ENCODE measurements around the gene CCDC110. TPM values are rescaled to one million over a fixed set of nuclear protein-coding genes. Genes with fewer than 3 reads are reported as not detected.

The CCDC110 gene
- polyA plus RNA-seq, 12 donors, result 1.1 to 3.3 (median 2.0) TPM; not detected in 2

GRCh38 chr4:185473247-185473646, 1.7 kb upstream of the CCDC110 start:
- no peak for DNase-seq

- DNase-seq, result no peak
Measured at GRCh38 chr4:185472103-185472542, 590 bp upstream of the CCDC110 start.

GRCh38 chr4:185470501-185471195, 885 bp downstream of the CCDC110 start:
- peak; percentile 55 for DNase-seq

GRCh38 chr4:185469580-185470154, 1.9 kb downstream of the CCDC110 start:
- no peak for DNase-seq

DNA sequence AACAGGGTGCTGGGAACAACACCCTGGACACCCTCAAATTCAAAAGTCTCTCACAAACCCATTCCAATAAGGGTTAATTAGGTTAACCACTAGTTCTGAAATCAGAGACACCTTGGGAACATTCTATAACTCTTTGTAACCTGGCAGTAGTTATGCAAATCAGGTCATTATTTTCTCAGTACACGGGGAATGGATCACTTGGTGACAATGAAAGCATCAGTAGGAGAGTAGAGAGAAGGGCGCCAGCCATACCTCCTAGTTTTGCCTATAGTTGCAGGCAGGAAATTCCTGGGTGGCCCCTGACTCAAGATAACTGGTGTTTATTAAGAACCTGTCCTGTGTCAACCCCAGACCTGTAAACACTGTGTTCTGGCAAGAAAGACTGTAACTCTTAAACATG, 2.5 kb downstream of the CCDC110 start:
- DNase-seq, result no peak

DNA sequence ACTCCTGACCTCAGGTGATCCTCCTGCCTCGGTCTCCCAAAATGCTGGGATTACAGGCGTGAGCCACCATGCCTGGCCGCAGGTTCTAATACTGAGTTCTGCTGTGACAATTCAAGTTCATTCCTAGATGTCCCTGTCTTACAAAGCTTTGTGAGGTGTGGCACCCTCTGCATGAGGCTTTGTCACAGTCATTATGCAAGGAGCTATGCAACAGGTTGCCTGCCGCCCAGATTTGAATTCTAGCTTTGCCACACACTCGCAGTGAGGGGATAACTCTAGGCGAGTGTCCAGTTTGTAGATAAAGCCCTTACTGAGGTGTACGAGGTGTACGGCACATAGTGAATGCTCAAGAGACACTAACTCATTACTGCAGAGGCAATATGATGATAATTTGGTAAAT, 3.5 kb downstream of the CCDC110 start:
- no peak for DNase-seq

DNA sequence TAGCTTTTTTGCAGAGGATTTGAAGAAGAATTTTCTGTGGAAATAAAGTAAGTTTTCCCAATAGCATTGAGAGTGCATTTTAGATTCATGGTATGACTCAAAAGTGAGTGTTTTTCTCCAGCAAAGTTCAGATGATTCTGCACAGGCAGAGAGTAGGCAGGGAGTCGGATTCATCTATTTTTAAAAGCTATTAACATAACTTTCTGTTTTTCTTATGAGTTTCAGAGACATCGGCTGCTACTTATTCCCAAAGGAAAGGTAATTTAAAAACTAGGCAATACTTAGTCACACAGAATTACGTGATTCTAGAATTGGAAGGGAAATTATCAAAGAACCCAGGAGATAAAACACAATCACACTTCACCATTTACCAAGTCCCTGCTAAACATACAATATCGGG, 4.4 kb downstream of the CCDC110 start:
- no peak for DNase-seq

DNA sequence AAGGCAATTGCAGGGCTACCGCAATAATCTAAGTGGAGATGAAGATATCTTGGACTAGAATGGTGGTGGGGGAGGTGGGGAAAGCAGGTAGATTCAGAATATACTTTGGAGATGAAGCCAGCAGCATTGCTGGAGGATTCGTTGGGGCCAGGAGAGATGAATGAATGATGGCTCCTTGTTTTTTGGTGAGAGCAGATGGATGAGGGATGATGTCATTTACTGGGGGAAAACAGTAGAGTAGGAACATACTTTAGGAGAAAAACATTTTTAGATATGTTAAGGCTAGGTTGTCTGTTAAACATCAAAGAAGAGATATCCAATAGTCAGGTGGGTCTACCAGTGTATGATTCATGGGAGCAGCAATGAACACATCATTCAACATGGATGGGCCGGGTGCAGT, 5.8 kb downstream of the CCDC110 start:
- DNase-seq, result no peak

- no peak for DNase-seq
Measured at GRCh38 chr4:185464887-185465286, 6.6 kb downstream of the CCDC110 start.

DNA sequence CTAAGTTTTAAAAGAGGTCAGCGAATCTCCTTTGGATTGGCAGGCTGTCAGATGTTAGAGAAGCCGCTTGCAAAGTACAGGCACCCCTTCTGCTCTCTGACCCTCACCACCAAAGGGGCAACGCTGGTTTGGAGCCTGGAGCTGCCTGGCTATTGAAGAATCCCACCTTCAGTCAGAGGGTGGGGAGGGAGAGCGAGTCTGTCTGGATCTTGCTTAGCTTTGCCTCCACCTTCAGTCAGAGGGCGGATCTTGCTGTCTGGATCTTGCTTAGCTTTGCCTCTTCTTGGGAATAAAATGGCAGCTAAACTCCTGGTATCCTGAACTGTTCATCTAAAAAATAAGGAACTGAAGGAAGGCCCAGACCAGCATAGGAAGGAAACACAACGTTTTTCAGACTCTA, 7.3 kb downstream of the CCDC110 start:
- no peak for DNase-seq

GRCh38 chr4:185463541-185463940, 8.0 kb downstream of the CCDC110 start:
- no peak for DNase-seq

- DNase-seq, result no peak
Measured at GRCh38 chr4:185461565-185461964, 10.0 kb downstream of the CCDC110 start.

- DNase-seq, result no peak
Measured at GRCh38 chr4:185457136-185457535, 14.4 kb downstream of the CCDC110 start.

- no peak for DNase-seq
Measured at GRCh38 chr4:185456131-185456530, 15.4 kb downstream of the CCDC110 start.

DNA sequence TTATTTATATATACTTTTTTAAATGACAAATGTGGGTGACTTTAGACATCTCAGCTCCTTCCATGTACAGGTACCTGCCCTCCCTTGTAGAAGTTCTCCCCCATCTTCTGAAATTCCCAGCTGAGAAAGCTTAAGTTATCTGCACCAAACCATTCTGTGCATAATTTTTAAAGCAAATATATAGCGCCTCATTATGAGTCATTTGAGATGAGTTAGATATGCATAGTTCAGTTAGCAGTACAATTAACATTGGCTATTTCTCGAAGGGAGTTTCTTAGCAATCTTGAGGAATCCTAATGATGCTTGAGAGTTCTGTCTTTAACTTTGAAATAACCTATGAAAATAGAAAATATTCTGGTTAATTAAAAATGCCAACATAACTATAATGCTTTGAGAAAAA, 26.3 kb downstream of the CCDC110 start:
- no peak for DNase-seq

DNA sequence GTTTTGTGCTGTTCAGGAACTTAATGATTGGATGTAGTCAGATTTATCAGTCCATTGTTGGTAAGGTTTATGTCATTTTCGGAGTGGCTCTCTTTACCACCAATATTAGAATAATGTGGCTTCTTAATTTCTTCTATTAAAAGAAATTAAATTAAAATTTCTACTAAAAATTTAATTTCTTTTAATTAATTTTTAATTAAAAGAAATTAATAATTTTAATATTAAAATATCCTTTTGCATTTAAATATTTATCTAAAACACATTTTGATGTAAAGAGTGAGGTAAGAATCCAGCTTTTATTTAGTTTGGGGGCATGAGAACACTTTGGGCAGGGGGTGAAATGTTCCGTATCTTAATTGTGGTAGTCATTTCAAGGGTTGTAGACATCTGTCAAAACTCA, 30.1 kb downstream of the CCDC110 start:
- no peak for DNase-seq

DNA sequence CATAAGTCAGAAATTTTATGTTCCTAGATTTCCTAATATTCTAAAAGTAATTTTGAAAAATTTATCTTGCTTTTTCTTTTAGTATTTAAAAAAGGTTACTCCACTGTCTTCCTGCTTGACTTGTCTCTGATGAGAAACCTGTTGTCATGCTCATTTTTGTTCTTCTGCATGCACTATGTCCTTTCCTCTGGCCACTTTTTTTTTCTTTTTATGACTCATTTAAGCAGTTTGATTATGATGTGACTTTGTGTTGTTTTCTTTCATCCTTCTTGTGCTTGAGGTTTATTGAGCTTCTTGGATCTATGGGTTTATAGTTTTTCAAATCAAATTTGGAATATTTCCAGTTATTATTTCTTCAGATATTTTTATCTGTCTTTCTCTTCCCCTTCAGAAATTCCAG, 33.7 kb downstream of the CCDC110 start:
- no peak for DNase-seq

- DNase-seq, result no peak
Measured at GRCh38 chr4:185435466-185435865, 36.1 kb downstream of the CCDC110 start.

- no peak for DNase-seq
Measured at GRCh38 chr4:185429660-185430059, 41.9 kb downstream of the CCDC110 start.

GRCh38 chr4:185426960-185427688, 44.4 kb downstream of the CCDC110 start:
- no peak for DNase-seq

DNA sequence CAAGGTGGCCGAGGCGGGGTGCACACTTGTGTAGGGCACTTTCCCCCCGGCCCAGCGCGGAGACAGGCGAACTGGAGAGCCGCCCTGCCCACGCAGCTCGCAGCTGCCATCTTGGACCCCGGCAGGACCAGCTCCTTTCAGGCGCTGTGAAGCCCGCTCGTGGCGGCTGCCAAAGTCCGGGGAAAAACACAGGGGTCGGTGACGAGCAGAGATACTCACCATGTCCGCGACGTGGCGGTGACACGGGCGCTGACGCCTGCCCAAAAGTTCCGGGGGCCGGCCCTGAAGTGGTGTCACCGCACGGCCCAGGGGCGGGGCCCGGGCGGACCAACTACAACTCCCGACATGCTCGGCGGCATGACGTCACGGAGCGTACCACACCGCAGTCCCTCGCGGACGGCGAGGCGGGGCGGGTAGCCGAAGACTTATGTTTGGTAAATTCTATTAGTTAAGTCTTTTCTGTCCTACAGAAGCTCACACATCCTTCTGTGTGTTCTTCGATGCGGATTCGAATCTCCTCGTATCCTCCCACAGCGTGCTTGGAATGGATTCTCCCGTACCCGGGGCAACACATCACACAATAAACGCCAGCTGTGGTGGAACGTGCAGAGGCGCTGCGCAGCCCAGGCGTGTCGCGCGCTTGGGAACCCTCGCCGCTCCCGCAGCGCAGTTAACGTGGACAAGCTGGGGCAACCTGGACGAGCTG, 45.7 kb downstream of the CCDC110 start, which contains the start of gene UFSP2:
UFSP2 (minus strand) TSS at position 318 of the 706 bp plus-strand sequence; CDS start at position 222, 96 bp downstream.
- DNase-seq, result peak; percentile 96

GRCh38 chr4:185424905-185425646, 46.5 kb downstream of the CCDC110 start:
- no peak for DNase-seq
